ENCODE results near the gene TSTD1.

The TSTD1 gene

DNA sequence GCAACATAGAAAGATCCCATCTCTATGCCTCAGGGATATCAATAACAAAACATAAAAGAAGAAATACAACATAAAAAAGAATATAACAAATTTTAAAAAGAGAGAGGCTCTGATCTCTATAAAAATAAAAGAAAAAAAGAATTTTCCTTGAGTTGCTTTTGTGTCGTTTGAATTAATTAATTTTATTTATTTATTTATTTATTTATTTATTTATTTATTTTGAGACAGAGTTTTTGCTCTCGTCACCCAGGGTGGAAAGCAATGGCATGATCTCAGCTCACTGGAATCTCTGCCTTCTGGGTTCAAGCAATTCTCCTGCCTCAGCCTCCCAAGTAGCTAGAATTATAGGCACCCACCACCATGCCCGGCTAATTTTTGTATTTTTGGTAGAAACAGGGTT is 26.3 kb downstream of the TSTD1 start:
- no peak overlapping the region for H3K9ac ChIP-seq (ENCODE audit: insufficient read length)
- TF ChIP-seq POLR2AphosphoS5 (IDR thresholded peaks at IDR 0.05; ENCODE audit: borderline replicate concordance, low read depth, low read length) (no peak), FOXP2 (optimal IDR thresholded peaks at IDR 0.05; ENCODE audit: control extremely low read depth, extremely low read length, insufficient read depth) (no peak), EZH2 (IDR thresholded peaks at IDR 0.05) (no peak)
- no peak for DNase-seq (ENCODE audit: low read depth, low spot score)
- no peaks in the 10 kb centered on the region for H3K9me3 ChIP-seq (ENCODE audit: low read depth, low read length)
- H3K4me3 ChIP-seq = no peak overlapping the region
- peak overlapping the region; percentile 81; the same call in 1 of the 2 replicates for H3K27ac ChIP-seq
- H3K36me3 ChIP-seq (ENCODE audit: insufficient read depth, low read length) = no peaks in the 10 kb centered on the region

DNA sequence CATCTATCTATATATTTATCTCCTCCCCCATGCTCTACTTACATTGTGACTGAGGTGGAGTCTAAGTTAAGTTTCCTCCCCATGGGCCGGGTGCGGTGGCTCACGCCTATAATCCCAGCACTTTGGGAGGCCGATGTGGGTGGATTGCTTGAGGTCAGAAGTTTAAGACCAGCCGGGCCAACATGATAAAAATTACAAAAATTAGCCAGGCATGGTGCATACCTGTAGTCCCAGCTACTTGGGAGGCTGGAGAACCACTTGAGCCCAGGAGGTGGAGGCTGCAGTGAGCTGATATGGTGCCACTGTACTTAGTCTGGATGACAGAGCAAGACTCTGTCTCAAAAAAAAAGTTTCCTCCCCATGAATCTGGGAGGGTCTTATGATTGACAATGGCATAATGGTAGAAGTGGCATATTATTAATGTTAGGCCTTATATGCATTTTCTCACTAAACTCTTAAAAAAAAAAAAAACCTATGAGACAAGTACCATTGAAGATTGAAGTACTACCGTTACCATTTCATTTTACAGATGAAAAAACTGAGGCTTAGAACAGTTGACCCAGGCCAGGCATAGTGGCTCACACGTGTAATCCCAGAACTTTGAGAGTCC is 29.1 kb downstream of the TSTD1 start:
- TF ChIP-seq EZH2 (IDR thresholded peaks at IDR 0.05) (no peak), FOXP2 (optimal IDR thresholded peaks at IDR 0.05; ENCODE audit: control extremely low read depth, extremely low read length, insufficient read depth) (no peak), POLR2AphosphoS5 (IDR thresholded peaks at IDR 0.05; ENCODE audit: borderline replicate concordance, low read depth, low read length) (no peak)
- no peak overlapping the region for H3K9ac ChIP-seq (ENCODE audit: insufficient read length)
- no peaks in the 10 kb centered on the region for H3K36me3 ChIP-seq (ENCODE audit: insufficient read depth, low read length)
- no peaks in the 10 kb centered on the region for H3K9me3 ChIP-seq (ENCODE audit: low read depth, low read length)
- H3K27ac ChIP-seq = no peak overlapping the region
- DNase-seq (ENCODE audit: low read depth, low spot score) = no peak
- no peak overlapping the region for H3K4me3 ChIP-seq

- TF ChIP-seq EZH2 (IDR thresholded peaks at IDR 0.05) (no peak), POLR2AphosphoS5 (IDR thresholded peaks at IDR 0.05; ENCODE audit: borderline replicate concordance, low read depth, low read length) (no peak), FOXP2 (optimal IDR thresholded peaks at IDR 0.05; ENCODE audit: control extremely low read depth, extremely low read length, insufficient read depth) (no peak)
- no peak for DNase-seq (ENCODE audit: low read depth, low spot score)
- Histone ChIP-seq H3K27ac (peak overlapping the region; percentile 69), H3K36me3 (ENCODE audit: insufficient read depth, low read length) (no peaks in the 10 kb centered on the region), H3K4me3 (peak overlapping the region; percentile 18; the same call in 1 of the 2 replicates), H3K9ac (ENCODE audit: insufficient read length) (no peak overlapping the region), H3K9me3 (ENCODE audit: low read depth, low read length) (no peaks in the 10 kb centered on the region)
These were observed 29.8 kb downstream of the TSTD1 start for GRCh38 chr1:161008869-161009510.

DNA sequence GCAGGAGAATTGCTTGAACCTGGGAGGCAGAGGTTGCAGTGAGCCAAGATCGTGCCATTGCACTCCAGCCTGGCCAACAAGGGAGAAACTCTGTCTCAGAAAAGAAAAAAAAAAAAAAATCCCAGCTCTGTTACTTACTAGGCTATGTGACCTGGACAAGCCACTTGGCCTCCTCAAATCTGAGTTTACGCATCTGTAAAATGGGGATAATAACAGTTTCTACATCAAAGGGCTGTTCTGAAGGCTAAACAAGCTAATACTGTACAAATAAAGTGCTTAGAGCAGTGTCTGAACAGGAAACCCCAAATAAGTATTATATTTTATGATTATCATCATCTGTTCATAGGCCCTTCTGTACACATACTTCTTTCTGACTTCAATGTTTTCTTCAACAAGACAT is 31.4 kb downstream of the TSTD1 start:
- H3K36me3 ChIP-seq (ENCODE audit: insufficient read depth, low read length) = no peaks in the 10 kb centered on the region
- TF ChIP-seq POLR2AphosphoS5 (IDR thresholded peaks at IDR 0.05; ENCODE audit: borderline replicate concordance, low read depth, low read length) (no peak), FOXP2 (optimal IDR thresholded peaks at IDR 0.05; ENCODE audit: control extremely low read depth, extremely low read length, insufficient read depth) (no peak), EZH2 (IDR thresholded peaks at IDR 0.05) (no peak)
- no peak overlapping the region for H3K9ac ChIP-seq (ENCODE audit: insufficient read length)
- no peak overlapping the region for H3K27ac ChIP-seq
- no peak for DNase-seq (ENCODE audit: low read depth, low spot score)
- no peak overlapping the region for H3K4me3 ChIP-seq
- no peaks in the 10 kb centered on the region for H3K9me3 ChIP-seq (ENCODE audit: low read depth, low read length)

- H3K4me3 ChIP-seq = no peak overlapping the region
- no peaks in the 10 kb centered on the region for H3K36me3 ChIP-seq (ENCODE audit: insufficient read depth, low read length)
- no peak for DNase-seq (ENCODE audit: low read depth, low spot score)
- no peaks in the 10 kb centered on the region for H3K9me3 ChIP-seq (ENCODE audit: low read depth, low read length)
- no peak overlapping the region for H3K27ac ChIP-seq
- no peak overlapping the region for H3K9ac ChIP-seq (ENCODE audit: insufficient read length)
- TF ChIP-seq FOXP2 (optimal IDR thresholded peaks at IDR 0.05; ENCODE audit: control extremely low read depth, extremely low read length, insufficient read depth) (no peak), POLR2AphosphoS5 (IDR thresholded peaks at IDR 0.05; ENCODE audit: borderline replicate concordance, low read depth, low read length) (no peak), EZH2 (IDR thresholded peaks at IDR 0.05) (no peak)
These were observed 32.2 kb downstream of the TSTD1 start for GRCh38 chr1:161006563-161006962.

DNA sequence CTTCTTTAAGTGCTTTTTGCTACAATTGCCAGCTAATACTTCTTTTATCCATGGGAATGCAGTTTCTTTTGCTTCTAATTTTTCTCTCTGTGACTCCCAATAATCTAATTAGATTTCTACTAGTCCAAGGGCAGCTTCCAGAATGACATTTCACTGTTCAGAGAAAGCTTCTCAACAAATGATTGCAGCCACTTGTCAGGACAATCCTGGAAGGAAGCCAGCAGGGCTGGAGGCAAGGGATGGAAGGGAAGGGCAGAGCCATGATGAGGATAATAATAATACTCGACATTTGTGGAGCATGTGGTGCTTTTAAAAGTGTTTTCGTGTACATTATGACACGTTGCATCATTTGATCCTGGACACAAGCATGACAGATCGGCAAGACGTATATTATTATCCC is 37.2 kb downstream of the TSTD1 start:
- no peak for DNase-seq (ENCODE audit: low read depth, low spot score)
- Histone ChIP-seq H3K9me3 (ENCODE audit: low read depth, low read length) (no peaks in the 10 kb centered on the region), H3K9ac (ENCODE audit: insufficient read length) (peak overlapping the region; percentile 32), H3K27ac (peak overlapping the region; percentile 48; the same call in 1 of the 2 replicates), H3K36me3 (ENCODE audit: insufficient read depth, low read length) (no peaks in the 10 kb centered on the region), H3K4me3 (no peak overlapping the region)
- no peak for TF ChIP-seq POLR2AphosphoS5 (IDR thresholded peaks at IDR 0.05; ENCODE audit: borderline replicate concordance, low read depth, low read length)
- TF ChIP-seq EZH2 (IDR thresholded peaks at IDR 0.05) = no peak
- no peak for TF ChIP-seq FOXP2 (optimal IDR thresholded peaks at IDR 0.05; ENCODE audit: control extremely low read depth, extremely low read length, insufficient read depth)

- no peaks in the 10 kb centered on the region for H3K9me3 ChIP-seq (ENCODE audit: low read depth, low read length)
- no peak for DNase-seq (ENCODE audit: low read depth, low spot score)
- TF ChIP-seq FOXP2 (optimal IDR thresholded peaks at IDR 0.05; ENCODE audit: control extremely low read depth, extremely low read length, insufficient read depth) = no peak
- no peak for TF ChIP-seq POLR2AphosphoS5 (IDR thresholded peaks at IDR 0.05; ENCODE audit: borderline replicate concordance, low read depth, low read length)
- no peak for TF ChIP-seq EZH2 (IDR thresholded peaks at IDR 0.05)
- no peak overlapping the region for H3K4me3 ChIP-seq
- H3K9ac ChIP-seq (ENCODE audit: insufficient read length) = no peak overlapping the region
- peak overlapping the region; percentile 48; the same call in 1 of the 2 replicates for H3K27ac ChIP-seq
- no peaks in the 10 kb centered on the region for H3K36me3 ChIP-seq (ENCODE audit: insufficient read depth, low read length)
These were observed 37.9 kb downstream of the TSTD1 start for GRCh38 chr1:161000736-161001480.

GRCh38 chr1:160999376-160999775 is 39.4 kb downstream of the TSTD1 start:
- Histone ChIP-seq H3K9me3 (ENCODE audit: low read depth, low read length) (no peaks in the 10 kb centered on the region), H3K27ac (no peak overlapping the region), H3K9ac (ENCODE audit: insufficient read length) (no peak overlapping the region), H3K4me3 (no peak overlapping the region), H3K36me3 (ENCODE audit: insufficient read depth, low read length) (no peaks in the 10 kb centered on the region)
- DNase-seq (ENCODE audit: low read depth, low spot score) = no peak
- TF ChIP-seq FOXP2 (optimal IDR thresholded peaks at IDR 0.05; ENCODE audit: control extremely low read depth, extremely low read length, insufficient read depth) (no peak), POLR2AphosphoS5 (IDR thresholded peaks at IDR 0.05; ENCODE audit: borderline replicate concordance, low read depth, low read length) (no peak), EZH2 (IDR thresholded peaks at IDR 0.05) (no peak)
